ENCODE measurements around the gene KIFC3. TPM values are rescaled to one million over a fixed set of nuclear protein-coding genes. Genes with fewer than 3 reads are reported as not detected.

The KIFC3 gene
- total RNA-seq, 1 donor from 2014 or later, result 25.1 TPM

DNA sequence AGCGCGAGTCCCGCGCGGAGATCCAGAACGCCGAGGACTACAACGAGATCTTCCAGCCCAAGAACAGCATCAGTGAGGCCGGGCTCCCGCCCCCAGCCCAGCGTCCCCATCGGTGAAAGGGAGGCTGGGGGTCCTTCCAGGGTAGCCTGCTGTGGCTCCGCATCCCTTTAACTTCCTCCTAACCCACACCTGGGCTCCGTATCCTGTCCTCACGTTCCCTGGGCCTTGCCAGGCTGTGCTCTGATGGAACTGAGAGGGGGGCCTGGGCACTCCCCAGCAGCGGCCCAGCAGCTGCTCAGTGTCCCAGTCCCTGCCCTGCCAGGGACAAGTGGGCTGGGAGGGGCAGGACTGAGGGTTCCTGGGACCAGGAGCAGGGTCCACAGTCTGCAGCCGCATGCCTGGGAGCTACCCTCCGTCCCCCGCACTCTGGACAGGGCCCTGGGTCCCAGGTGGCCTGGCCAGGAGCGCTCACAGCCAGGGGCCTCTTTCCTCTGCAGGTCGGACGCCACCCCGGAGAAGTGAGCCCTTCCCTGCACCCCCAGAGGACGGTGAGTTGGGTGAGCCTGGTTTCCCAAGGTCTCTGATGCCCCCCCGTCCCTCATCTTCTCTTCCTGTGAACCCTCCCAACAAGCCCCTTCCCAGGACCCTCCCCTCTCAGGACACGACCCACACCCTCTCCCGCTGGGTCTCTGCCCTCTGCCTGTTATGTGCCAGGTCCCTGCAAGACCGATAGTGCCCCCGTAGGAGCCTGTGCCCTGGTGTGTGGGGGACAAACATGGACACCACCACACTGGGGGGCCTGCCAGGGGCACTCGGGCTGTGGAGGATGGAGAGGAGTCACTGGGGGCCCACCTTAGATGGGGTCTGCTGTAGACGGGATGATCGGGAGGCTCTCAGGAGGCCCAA, 48.6 kb downstream of the KIFC3 start:
- H3K4me1 Mint-ChIP-seq, result no peaks in the 10 kb centered on the region
- TF ChIP-seq, protein P1, sequence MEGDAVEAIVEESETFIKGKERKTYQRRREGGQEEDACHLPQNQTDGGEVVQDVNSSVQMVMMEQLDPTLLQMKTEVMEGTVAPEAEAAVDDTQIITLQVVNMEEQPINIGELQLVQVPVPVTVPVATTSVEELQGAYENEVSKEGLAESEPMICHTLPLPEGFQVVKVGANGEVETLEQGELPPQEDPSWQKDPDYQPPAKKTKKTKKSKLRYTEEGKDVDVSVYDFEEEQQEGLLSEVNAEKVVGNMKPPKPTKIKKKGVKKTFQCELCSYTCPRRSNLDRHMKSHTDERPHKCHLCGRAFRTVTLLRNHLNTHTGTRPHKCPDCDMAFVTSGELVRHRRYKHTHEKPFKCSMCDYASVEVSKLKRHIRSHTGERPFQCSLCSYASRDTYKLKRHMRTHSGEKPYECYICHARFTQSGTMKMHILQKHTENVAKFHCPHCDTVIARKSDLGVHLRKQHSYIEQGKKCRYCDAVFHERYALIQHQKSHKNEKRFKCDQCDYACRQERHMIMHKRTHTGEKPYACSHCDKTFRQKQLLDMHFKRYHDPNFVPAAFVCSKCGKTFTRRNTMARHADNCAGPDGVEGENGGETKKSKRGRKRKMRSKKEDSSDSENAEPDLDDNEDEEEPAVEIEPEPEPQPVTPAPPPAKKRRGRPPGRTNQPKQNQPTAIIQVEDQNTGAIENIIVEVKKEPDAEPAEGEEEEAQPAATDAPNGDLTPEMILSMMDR (conservative IDR thresholded peaks at IDR 0.05), result no peak
- no peak for DNase-seq (ENCODE audit: low read depth, low spot score)
- H3K9me3 Mint-ChIP-seq, result no peaks in the 10 kb centered on the region
- H3K27me3 Mint-ChIP-seq (ENCODE audit: low read depth), result no peaks in the 10 kb centered on the region
- H3K36me3 Mint-ChIP-seq (ENCODE audit: low read depth), result no peaks in the 10 kb centered on the region
- no peak overlapping the region for H3K4me3 Mint-ChIP-seq
- H3K27ac Mint-ChIP-seq (ENCODE audit: unreplicated experiment), result peak overlapping the region; percentile 75

GRCh38 chr16:57752581-57753447, 49.5 kb downstream of the KIFC3 start:
- no peaks in the 10 kb centered on the region for H3K36me3 Mint-ChIP-seq (ENCODE audit: low read depth)
- no peak overlapping the region for H3K4me3 Mint-ChIP-seq
- no peaks in the 10 kb centered on the region for H3K4me1 Mint-ChIP-seq
- TF ChIP-seq, protein P1 (conservative IDR thresholded peaks at IDR 0.05), result no peak
- H3K9me3 Mint-ChIP-seq, result no peaks in the 10 kb centered on the region
- DNase-seq (ENCODE audit: low read depth, low spot score), result no peak
- H3K27me3 Mint-ChIP-seq (ENCODE audit: low read depth), result no peaks in the 10 kb centered on the region
- H3K27ac Mint-ChIP-seq (ENCODE audit: unreplicated experiment), result no peak overlapping the region

- TF ChIP-seq, protein P1 (conservative IDR thresholded peaks at IDR 0.05), result no peak
- no peaks in the 10 kb centered on the region for H3K27me3 Mint-ChIP-seq (ENCODE audit: low read depth)
- H3K36me3 Mint-ChIP-seq (ENCODE audit: low read depth), result no peaks in the 10 kb centered on the region
- peaks cover 4% of the 10 kb centered on the region for H3K4me1 Mint-ChIP-seq
- H3K27ac Mint-ChIP-seq (ENCODE audit: unreplicated experiment), result no peak overlapping the region
- H3K4me3 Mint-ChIP-seq, result no peak overlapping the region
- no peak for DNase-seq (ENCODE audit: low read depth, low spot score)
- H3K9me3 Mint-ChIP-seq, result no peaks in the 10 kb centered on the region
These were observed 50.1 kb downstream of the KIFC3 start for GRCh38 chr16:57752203-57752580.

DNA sequence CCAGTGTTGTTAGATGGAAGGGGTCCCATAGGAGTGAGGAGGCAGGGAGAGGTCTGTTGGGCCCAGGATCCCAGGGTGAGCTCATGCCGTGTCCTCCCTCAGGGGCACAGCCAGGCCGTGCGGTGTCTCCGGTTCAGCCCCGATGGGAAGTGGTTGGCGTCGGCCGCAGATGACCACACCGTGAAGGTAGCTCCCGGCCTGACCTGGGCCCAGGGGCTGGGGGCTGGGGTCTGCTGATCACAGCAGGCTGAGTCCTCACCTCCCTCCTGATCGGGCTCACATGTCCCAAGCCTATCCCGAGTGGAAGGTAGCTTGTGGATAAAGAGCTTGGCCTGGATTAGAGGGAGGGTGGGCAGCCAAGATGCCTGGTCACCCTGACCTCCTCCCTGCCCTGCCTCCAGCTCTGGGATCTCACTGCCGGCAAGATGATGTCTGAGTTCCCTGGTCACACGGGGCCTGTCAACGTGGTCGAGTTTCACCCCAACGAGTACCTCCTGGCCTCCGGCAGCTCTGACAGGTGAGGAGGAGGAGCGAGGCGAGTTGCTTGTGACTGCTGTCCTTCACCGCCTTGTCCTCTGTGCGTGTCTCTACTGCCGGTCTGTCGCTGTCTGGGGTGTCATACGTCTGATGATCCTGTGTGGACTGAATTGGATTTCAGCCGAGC, 50.6 kb downstream of the KIFC3 start:
- no peak for DNase-seq (ENCODE audit: low read depth, low spot score)
- Mint-ChIP-seq H3K9me3 (no peaks in the 10 kb centered on the region), H3K4me1 (peaks cover 4% of the 10 kb centered on the region), H3K4me3 (no peak overlapping the region), H3K36me3 (ENCODE audit: low read depth) (no peaks in the 10 kb centered on the region), H3K27me3 (ENCODE audit: low read depth) (no peaks in the 10 kb centered on the region), H3K27ac (ENCODE audit: unreplicated experiment) (no peak overlapping the region)
- TF ChIP-seq, protein P1 (conservative IDR thresholded peaks at IDR 0.05), result no peak

- TF ChIP-seq, protein P1 (conservative IDR thresholded peaks at IDR 0.05), result no peak
- Mint-ChIP-seq H3K9me3 (no peaks in the 10 kb centered on the region), H3K27ac (ENCODE audit: unreplicated experiment) (peak overlapping the region; percentile 65), H3K4me1 (peaks cover 4% of the 10 kb centered on the region), H3K36me3 (ENCODE audit: low read depth) (peaks cover under 1% of the 10 kb centered on the region), H3K4me3 (no peak overlapping the region), H3K27me3 (ENCODE audit: low read depth) (no peaks in the 10 kb centered on the region)
- DNase-seq (ENCODE audit: low read depth, low spot score), result no peak
These were observed 51.3 kb downstream of the KIFC3 start for GRCh38 chr16:57750796-57751538.
